HG02798 (cell line): ENCODE measurements around the gene IL17RE.

ENCODE experiments used
- ATAC-seq: cut with Tn5 transposase; IDR thresholded peaks from one replicate; pipeline ENCODE4 v1.9.1; 2021; ENCODE audit warnings: mild to moderate bottlenecking; ENCODE audit not compliant: unreplicated experiment, poor library complexity

The IL17RE gene

GRCh38 chr3:9949626-9950025 is 47.0 kb downstream of the IL17RE start:
- ATAC-seq, result no peak

- no peak for ATAC-seq
Observed at GRCh38 chr3:9951126-9951525, 48.5 kb downstream of the IL17RE start.

DNA sequence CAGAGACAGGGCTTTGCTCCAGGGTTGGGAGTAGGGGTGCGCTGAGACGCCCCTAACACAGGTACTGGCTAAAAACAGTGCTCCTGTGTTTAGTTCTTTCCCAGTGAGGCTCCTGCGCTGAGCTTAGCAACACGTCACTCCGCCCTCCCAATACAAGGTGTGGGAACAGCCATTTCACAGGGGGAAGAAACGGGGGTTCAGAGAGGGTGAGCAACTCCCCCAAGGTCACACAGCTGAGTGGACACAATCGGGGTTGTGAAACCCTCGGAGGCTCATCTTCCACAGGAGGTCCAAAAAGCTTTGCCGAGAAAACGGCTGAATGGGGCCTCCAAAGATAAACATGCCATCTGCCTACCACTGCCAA is 48.9 kb downstream of the IL17RE start:
- no peak for ATAC-seq

DNA sequence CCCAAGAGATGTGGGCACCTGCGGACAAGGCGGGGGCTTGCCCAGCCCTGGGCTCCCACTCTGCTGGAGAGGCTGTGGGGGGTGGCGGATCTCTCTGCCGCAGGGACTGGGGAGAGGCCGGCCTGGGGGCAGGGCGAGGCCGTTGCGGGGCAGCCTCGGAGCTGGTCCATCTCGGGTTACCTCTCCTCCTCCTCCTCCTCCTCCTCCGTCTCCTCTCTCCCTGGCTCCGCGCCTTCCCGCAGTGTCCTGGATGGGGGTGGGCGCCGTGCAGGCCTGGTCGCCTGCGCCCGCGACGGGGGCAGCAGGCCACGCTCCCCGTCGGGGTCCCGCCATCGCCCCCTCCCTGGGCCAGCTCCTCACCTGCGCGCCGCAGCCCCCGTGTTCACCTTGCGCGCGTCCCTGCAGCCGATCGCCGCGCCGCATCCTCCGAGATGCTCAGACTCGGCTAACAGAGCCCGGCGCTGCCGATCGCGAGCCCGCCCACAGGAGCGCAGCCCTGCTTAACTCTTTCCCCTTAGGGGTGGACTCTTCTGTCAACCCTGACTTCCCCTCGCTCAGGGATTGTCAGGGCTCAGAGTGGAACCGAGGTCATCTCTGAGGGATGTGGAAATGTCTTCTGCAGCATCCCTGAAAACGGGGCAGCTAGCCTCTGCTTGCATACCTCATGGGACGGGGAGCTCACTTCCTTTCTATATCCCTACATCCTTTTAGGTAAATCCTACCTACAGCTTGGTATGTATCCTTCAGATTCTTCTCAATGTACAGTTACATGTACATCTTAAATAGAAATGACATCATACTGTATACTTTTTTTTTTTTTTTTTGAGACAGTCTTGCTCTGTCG is 49.5 kb downstream of the IL17RE start, which contains the start of gene PRRT3:
PRRT3 (minus strand) TSS at position 447 of the 844 bp plus-strand sequence. CDS start 2,293 bp downstream, outside the sequence.
- ATAC-seq, result peak; percentile 80

DNA sequence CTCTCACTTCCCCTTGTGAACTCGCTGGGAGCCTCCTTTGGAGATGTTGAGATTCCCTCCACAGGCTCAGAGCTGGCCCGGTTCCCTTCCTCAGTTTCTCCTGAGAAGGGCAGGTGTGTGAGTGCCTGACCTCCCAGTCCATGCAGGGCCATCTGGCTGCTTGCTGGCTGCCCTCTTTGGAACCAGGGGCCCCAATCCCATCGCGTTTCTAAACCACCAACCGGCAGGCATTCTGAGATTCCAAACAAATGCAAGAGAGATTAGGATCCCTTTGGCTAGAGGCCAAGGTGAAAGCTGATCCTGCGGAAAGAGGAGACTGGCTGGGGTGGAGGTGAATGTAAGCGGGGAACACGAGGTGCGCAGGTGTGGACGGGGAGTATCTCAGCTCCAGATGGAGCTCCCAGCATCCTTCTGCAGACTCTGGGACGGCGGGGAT is 52.4 kb downstream of the IL17RE start:
- no peak for ATAC-seq

- ATAC-seq, result no peak
Observed at GRCh38 chr3:9955611-9956352, 53.1 kb downstream of the IL17RE start.

- no peak for ATAC-seq
Observed at GRCh38 chr3:9957214-9957613, 54.6 kb downstream of the IL17RE start.

DNA sequence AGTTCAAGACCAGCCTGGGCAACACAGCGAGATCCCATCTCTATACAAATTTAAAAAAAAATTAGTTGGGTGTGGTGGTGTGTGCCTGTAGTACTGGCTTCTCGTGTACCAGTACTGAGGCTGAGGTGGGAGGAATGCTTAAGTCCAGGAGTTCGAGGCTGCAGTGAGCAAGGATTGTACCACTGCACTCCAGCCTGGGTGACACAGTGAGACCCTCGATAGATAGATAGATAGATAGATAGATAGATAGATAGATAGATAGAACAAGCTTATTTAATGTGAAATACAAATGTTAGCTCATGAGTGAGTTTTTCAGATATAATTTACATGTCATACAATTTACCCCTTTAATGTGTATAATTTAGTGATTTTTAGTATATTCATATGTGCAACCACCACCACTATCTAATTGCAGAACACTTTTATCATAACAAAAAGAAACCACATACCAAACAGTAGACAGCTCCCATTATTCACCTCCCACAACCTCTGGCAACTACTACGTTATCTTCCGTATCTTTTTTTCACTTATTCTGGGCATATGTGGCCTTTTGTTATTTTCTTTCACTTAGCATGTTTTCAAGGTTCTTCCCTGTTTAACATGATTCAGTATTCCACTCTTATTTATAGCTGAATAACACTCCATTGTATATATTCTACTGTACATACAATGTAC is 62.7 kb downstream of the IL17RE start:
- no peak for ATAC-seq
